Neuronal stem cell (in vitro differentiated cells): ENCODE measurements around the gene RNF44.
A peak's percentile ranks its signal among the peaks of the same experiment; 100 is the strongest.

Source experiments
- DNase-seq: peaks from one replicate; pipeline ENCODE4 v3.0.0-alpha.2; 2013; ENCODE audit warnings: low spot score
- H2AFZ ChIP-seq: one replicate; pipeline ENCODE4 v1.6.1; 2013; ENCODE audit warnings: mild to moderate bottlenecking, low read length, inconsistent platforms
- H2AK5ac ChIP-seq: 2 replicates; pipeline ENCODE4 v1.6.1; 2013; ENCODE audit warnings: low read depth, mild to moderate bottlenecking, inconsistent platforms, low read length, moderate library complexity, mixed read lengths
- H2BK120ac ChIP-seq: 2 replicates; pipeline ENCODE4 v1.6.1; 2013; ENCODE audit warnings: low read depth, mild to moderate bottlenecking, inconsistent platforms, low read length, moderate library complexity, mixed read lengths
- H2BK12ac ChIP-seq: one replicate; pipeline ENCODE4 v1.6.1; 2013; ENCODE audit warnings: low read length, inconsistent platforms
- H2BK15ac ChIP-seq: 2 replicates; pipeline ENCODE4 v1.6.1; 2013; ENCODE audit warnings: mild to moderate bottlenecking, low read length, inconsistent platforms, mixed read lengths
- H2BK5ac ChIP-seq: one replicate; pipeline ENCODE4 v1.6.1; 2013; ENCODE audit warnings: inconsistent platforms, mild to moderate bottlenecking, low read length, moderate library complexity
- H3K14ac ChIP-seq: one replicate; pipeline ENCODE4 v1.6.1; 2013; ENCODE audit warnings: low read length, inconsistent platforms
- H3K18ac ChIP-seq: 2 replicates; pipeline ENCODE4 v1.6.1; 2013; ENCODE audit warnings: low read length, inconsistent platforms
- H3K23ac ChIP-seq: 2 replicates; pipeline ENCODE4 v1.6.1; 2013; ENCODE audit warnings: low read depth, mild to moderate bottlenecking, mixed read lengths, low read length, inconsistent platforms; ENCODE audit not compliant: poor library complexity
- H3K27ac ChIP-seq: replicated peaks from 3 replicates; pipeline ENCODE4 v1.5.1; 2013; ENCODE audit warnings: low read length, inconsistent platforms
- H3K27me3 ChIP-seq, 3 experiments: 2 replicates each; pipeline ENCODE4 v1.6.1; 2013; ENCODE audit warnings: low read length in 3 of 3, mild to moderate bottlenecking in 2 of 3, inconsistent platforms in 1 of 3, low read depth in 1 of 3, mixed read lengths in 1 of 3, moderate library complexity in 1 of 3; ENCODE audit not compliant: control insufficient read depth in 3 of 3, insufficient read depth in 3 of 3
- H3K36me3 ChIP-seq, 2 donors: replicated peaks in 1 of 2; 2 replicates each; pipeline ENCODE4 v1.6.1; 2013; ENCODE audit warnings: low read length in 2 of 2; ENCODE audit not compliant: control insufficient read depth in 2 of 2, insufficient read depth in 2 of 2
- H3K4ac ChIP-seq: 2 replicates; pipeline ENCODE4 v1.6.1; 2013; ENCODE audit warnings: inconsistent platforms, mild to moderate bottlenecking, low read length, moderate library complexity
- H3K4me1 ChIP-seq, 2 donors: 1 replicate in 1 of 2; 2 replicates in 1 of 2; pipeline ENCODE4 v1.6.1; 2013; ENCODE audit warnings: low read length in 2 of 2, low read depth in 1 of 2; ENCODE audit not compliant: control insufficient read depth in 2 of 2, insufficient read depth in 1 of 2
- H3K4me2 ChIP-seq: one replicate; pipeline ENCODE4 v1.6.1; 2013; ENCODE audit warnings: mild to moderate bottlenecking, low read length, inconsistent platforms; ENCODE audit not compliant: insufficient read depth, poor library complexity, severe bottlenecking
- H3K4me3 ChIP-seq, 2 donors: 2 replicates each; pipeline ENCODE4 v1.5.1; 2013; ENCODE audit warnings: low read length in 2 of 2, mild to moderate bottlenecking in 2 of 2, inconsistent platforms in 1 of 2, moderate library complexity in 1 of 2
- H3K79me1 ChIP-seq: one replicate; pipeline ENCODE4 v1.6.1; 2013; ENCODE audit warnings: low read depth, mild to moderate bottlenecking, inconsistent platforms, low read length, moderate library complexity
- H3K9ac ChIP-seq: one replicate; pipeline ENCODE4 v1.6.1; 2013; ENCODE audit warnings: mild to moderate bottlenecking, low read depth, low read length, inconsistent platforms; ENCODE audit not compliant: poor library complexity
- H3K9me3 ChIP-seq, 2 donors: replicated peaks in 1 of 2; 2 replicates each; pipeline versions ENCODE3 to v1.6.1; 2013; ENCODE audit warnings: low read length in 2 of 2, mild to moderate bottlenecking in 2 of 2, inconsistent platforms in 1 of 2, low read depth in 1 of 2, mixed read lengths in 1 of 2, moderate library complexity in 1 of 2; ENCODE audit not compliant: control insufficient read depth in 2 of 2, insufficient read depth in 1 of 2
- H4K8ac ChIP-seq: one replicate; pipeline ENCODE4 v1.6.1; 2013; ENCODE audit warnings: low read depth, mild to moderate bottlenecking, inconsistent platforms, low read length, moderate library complexity
- H4K91ac ChIP-seq: one replicate; pipeline ENCODE4 v1.6.1; 2013; ENCODE audit warnings: low read length, low read depth, mild to moderate bottlenecking, inconsistent platforms; ENCODE audit not compliant: poor library complexity
- WGBS, 2 donors: extraction: QIAGEN DNeasy Blood & Tissue Kit; methylation state at CpG; one replicate each; pipeline ENCODE4 v1.1.7; 2013; ENCODE audit warnings: missing lambda C conversion rate in 2 of 2, mixed read lengths in 1 of 2; ENCODE audit not compliant: insufficient read length in 2 of 2, insufficient replicate concordance in 1 of 2; ENCODE audit errors: extremely low coverage in 2 of 2; 5-methylcytosine and 5-hydroxymethylcytosine counted together

RNF44 gene

DNA sequence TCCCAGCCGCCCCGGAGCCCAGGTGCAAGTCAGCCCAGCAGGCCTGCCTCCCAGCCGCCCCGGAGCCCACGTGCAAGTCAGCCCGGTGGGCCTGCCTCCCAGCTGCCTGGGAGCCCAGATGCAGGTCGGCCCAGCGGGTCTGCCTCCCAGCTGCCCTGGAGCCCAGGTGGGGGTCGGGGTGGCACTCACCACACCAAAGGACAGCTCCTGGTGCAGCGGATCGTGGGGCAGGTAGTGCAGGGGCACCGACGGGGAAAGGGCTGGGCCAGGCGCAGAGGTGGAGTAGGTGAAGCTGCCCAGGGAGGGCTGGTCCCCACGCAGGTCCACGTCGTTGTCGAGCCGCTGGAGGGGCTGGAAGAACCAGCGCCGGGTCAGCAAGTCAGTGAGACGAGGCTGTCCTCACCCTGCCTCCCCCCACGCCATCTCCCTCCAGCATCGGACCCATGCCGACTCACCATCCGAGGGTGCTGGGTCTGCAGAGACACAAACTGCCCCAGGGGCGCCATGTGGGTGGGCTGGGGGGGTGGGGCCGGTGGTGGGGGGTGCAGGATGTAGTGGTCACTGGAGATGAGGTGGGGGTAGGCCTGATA, 6.7 kb downstream of the RNF44 start:
- WGBS, 2 donors, result no CpG with 5 or more reads among the region's 28 CpGs
- H2BK120ac ChIP-seq, result no peak overlapping the region
- H3K4me3 ChIP-seq, result no peak overlapping the region
- H2BK15ac ChIP-seq, result no peak overlapping the region
- no peak for DNase-seq
- peaks cover 31% of the 10 kb centered on the region for H3K79me1 ChIP-seq
- no peaks in the 10 kb centered on the region for H3K27me3 ChIP-seq
- H3K14ac ChIP-seq, result no peak overlapping the region
- H2BK12ac ChIP-seq, result no peak overlapping the region
- no peak overlapping the region for H4K91ac ChIP-seq
- no peak overlapping the region for H3K4ac ChIP-seq
- peak overlapping the region; percentile 86 for H3K23ac ChIP-seq
- no peak overlapping the region for H4K8ac ChIP-seq
- no peak overlapping the region for H3K4me2 ChIP-seq
- H3K9me3 ChIP-seq, result no peaks in the 10 kb centered on the region
- H3K9ac ChIP-seq, result no peak overlapping the region
- H3K18ac ChIP-seq, result no peak overlapping the region
- peaks cover 48 to 83% of the 10 kb centered on the region in 2 donors for H3K36me3 ChIP-seq
- peaks cover 4 to 12% of the 10 kb centered on the region in 2 donors for H3K4me1 ChIP-seq
- no peak overlapping the region for H2AK5ac ChIP-seq
- H2AFZ ChIP-seq, result no peak overlapping the region
- H3K27ac ChIP-seq, result no peak overlapping the region
- H2BK5ac ChIP-seq, result no peak overlapping the region

GRCh38 chr5:176529741-176530141, 7.5 kb downstream of the RNF44 start:
- H2BK120ac ChIP-seq, result no peak overlapping the region
- no peak overlapping the region for H3K27ac ChIP-seq
- no peak overlapping the region for H3K9ac ChIP-seq
- no peak overlapping the region for H3K4me2 ChIP-seq
- no peak overlapping the region for H3K4me3 ChIP-seq
- H3K18ac ChIP-seq, result no peak overlapping the region
- H3K4me1 ChIP-seq, result peaks cover 0 to 4% of the 10 kb centered on the region in 2 donors
- no peak overlapping the region for H2BK5ac ChIP-seq
- no peak overlapping the region for H2BK12ac ChIP-seq
- no peak overlapping the region for H4K91ac ChIP-seq
- peaks cover 45 to 79% of the 10 kb centered on the region in 2 donors for H3K36me3 ChIP-seq
- no peaks in the 10 kb centered on the region for H3K9me3 ChIP-seq
- DNase-seq, result no peak
- peak overlapping the region; percentile 34 for H3K23ac ChIP-seq
- H3K27me3 ChIP-seq, result no peaks in the 10 kb centered on the region
- no peak overlapping the region for H4K8ac ChIP-seq
- no peak overlapping the region for H2AFZ ChIP-seq
- no peak overlapping the region for H2BK15ac ChIP-seq
- H3K4ac ChIP-seq, result no peak overlapping the region
- no peak overlapping the region for H3K14ac ChIP-seq
- H2AK5ac ChIP-seq, result no peak overlapping the region
- WGBS, 2 donors, result no CpG with 5 or more reads among the region's 11 CpGs
- peaks cover 31% of the 10 kb centered on the region for H3K79me1 ChIP-seq

GRCh38 chr5:176529116-176529740, 8.0 kb downstream of the RNF44 start:
- no peak overlapping the region for H3K14ac ChIP-seq
- no peak for DNase-seq
- H2BK12ac ChIP-seq, result no peak overlapping the region
- no peak overlapping the region for H4K8ac ChIP-seq
- H3K79me1 ChIP-seq, result peaks cover 31% of the 10 kb centered on the region
- no peak overlapping the region for H2BK5ac ChIP-seq
- H4K91ac ChIP-seq, result no peak overlapping the region
- peaks cover 42 to 74% of the 10 kb centered on the region in 2 donors for H3K36me3 ChIP-seq
- H2AFZ ChIP-seq, result no peak overlapping the region
- H3K4me3 ChIP-seq, result no peak overlapping the region
- H3K23ac ChIP-seq, result peak overlapping the region; percentile 65
- no peak overlapping the region for H3K4me2 ChIP-seq
- no peaks in the 10 kb centered on the region for H3K27me3 ChIP-seq
- H2BK120ac ChIP-seq, result peak overlapping the region; percentile 83
- H3K9me3 ChIP-seq, result no peaks in the 10 kb centered on the region
- no peak overlapping the region for H2AK5ac ChIP-seq
- no peak overlapping the region for H2BK15ac ChIP-seq
- H3K4ac ChIP-seq, result no peak overlapping the region
- peaks cover 0 to 2% of the 10 kb centered on the region in 2 donors for H3K4me1 ChIP-seq
- no peak overlapping the region for H3K27ac ChIP-seq
- WGBS, 2 donors, result no CpG with 5 or more reads among the region's 26 CpGs
- no peak overlapping the region for H3K9ac ChIP-seq
- H3K18ac ChIP-seq, result no peak overlapping the region

GRCh38 chr5:176528761-176529115, 8.5 kb downstream of the RNF44 start:
- Histone ChIP-seq H3K36me3 (peaks cover 42 to 70% of the 10 kb centered on the region in 2 donors), H2BK120ac (peak overlapping the region; percentile 83), H3K23ac (peak overlapping the region; percentile 43), H3K18ac (no peak overlapping the region), H3K4ac (no peak overlapping the region), H3K27ac (no peak overlapping the region), H3K4me3 (no peak overlapping the region), H2BK15ac (no peak overlapping the region), H2BK5ac (no peak overlapping the region), H3K9me3 (no peaks in the 10 kb centered on the region), H2AK5ac (no peak overlapping the region), H4K8ac (no peak overlapping the region), H3K79me1 (peaks cover 27% of the 10 kb centered on the region), H2BK12ac (no peak overlapping the region), H3K9ac (no peak overlapping the region), H3K4me2 (no peak overlapping the region), H2AFZ (no peak overlapping the region), H3K4me1 (peaks cover 0 to 2% of the 10 kb centered on the region in 2 donors), H3K14ac (no peak overlapping the region), H4K91ac (no peak overlapping the region), H3K27me3 (no peaks in the 10 kb centered on the region)
- no peak for DNase-seq
- WGBS, 2 donors, result no CpG with 5 or more reads among the region's 17 CpGs
